ENCODE results near the gene LAMA5.

Gene LAMA5

GRCh38 chr20:62367136-62367632 lies at the start of gene LAMA5:
LAMA5 (minus strand) TSS chr20:62367312; CDS start chr20:62367245, 67 bp downstream.
- no peak for DNase-seq

- no peak for DNase-seq
Observed at GRCh38 chr20:62415354-62416111, 48.4 kb upstream of the LAMA5 start.

- no peak for DNase-seq
Observed at GRCh38 chr20:62413896-62414481, 46.9 kb upstream of the LAMA5 start.

- DNase-seq, result no peak
Observed at GRCh38 chr20:62413025-62413570, 46.0 kb upstream of the LAMA5 start.

- DNase-seq, result no peak
Observed at GRCh38 chr20:62412194-62413024, 45.3 kb upstream of the LAMA5 start.

GRCh38 chr20:62411479-62412193 lies 44.5 kb upstream of the LAMA5 start:
- no peak for DNase-seq

- DNase-seq, result no peak
Observed at GRCh38 chr20:62410746-62411478, 43.8 kb upstream of the LAMA5 start.

GRCh38 chr20:62409931-62410745 lies 43.0 kb upstream of the LAMA5 start:
- no peak for DNase-seq

GRCh38 chr20:62409086-62409853 lies 42.2 kb upstream of the LAMA5 start:
- DNase-seq, result no peak

- DNase-seq, result no peak
Observed at GRCh38 chr20:62408640-62409039, 41.5 kb upstream of the LAMA5 start.

GRCh38 chr20:62408055-62408454 lies 40.9 kb upstream of the LAMA5 start:
- DNase-seq, result no peak

GRCh38 chr20:62407221-62407992 lies 40.3 kb upstream of the LAMA5 start, which contains the start of gene CABLES2:
CABLES2 (minus strand) TSS chr20:62407285; CDS start chr20:62407276, 9 bp downstream.
- DNase-seq, result peak; percentile 79

- DNase-seq, result no peak
Observed at GRCh38 chr20:62406635-62407176, 39.6 kb upstream of the LAMA5 start.

- no peak for DNase-seq
Observed at GRCh38 chr20:62405981-62406513, 38.9 kb upstream of the LAMA5 start.

- DNase-seq, result no peak
Observed at GRCh38 chr20:62405108-62405980, 38.2 kb upstream of the LAMA5 start.

GRCh38 chr20:62404761-62405107 lies 37.6 kb upstream of the LAMA5 start:
- no peak for DNase-seq

- no peak for DNase-seq
Observed at GRCh38 chr20:62404112-62404665, 37.1 kb upstream of the LAMA5 start.

All from cortex of kidney (tissue), 1 donor.